IMR-90 (cell line): ENCODE measurements around the gene PTPRN2. TPM values are rescaled to one million over a fixed set of nuclear protein-coding genes. Genes with fewer than 3 reads are reported as not detected.

ENCODE experiments used
- ATAC-seq: fragments of 200-7000 bp; cut with Tn5 transposase; 2 replicates; pipeline ENCODE4 v1.9.1; 2020; ENCODE audit warnings: low read depth, mild to moderate bottlenecking, moderate library complexity
- BruUV-seq: library from RNA; stranded (reverse); fragments of 400-500 nt; replicated peaks from 2 replicates; lab custom pipeline; 2021; lab: Mats Ljungman, UMichigan
- CTCF ChIA-PET: fragments of 300-600 bp; formaldehyde crosslinking; extraction: SDS; loops from one replicate; lab custom pipeline; 2021; ENCODE audit warnings: antibody characterized with exemption; lab: Yijun Ruan, JAX
- POLR2A ChIA-PET: fragments of 300-600 bp; sonication (Branson Sonifier 250); formaldehyde crosslinking; loops from one replicate; lab custom pipeline; 2022; ENCODE audit warnings: antibody characterized with exemption; ENCODE audit not compliant: unreplicated experiment; lab: Charles Lee
- DNase-seq: peaks from one replicate; pipeline ENCODE4 v3.0.0; 2013
- H2AFZ ChIP-seq: replicated peaks from 2 replicates; pipeline ENCODE3; 2013; ENCODE audit warnings: low read length, mild to moderate bottlenecking; ENCODE audit not compliant: poor library complexity
- H2AK5ac ChIP-seq: 2 replicates; pipeline ENCODE4 v1.6.1; 2013; ENCODE audit warnings: low read depth, low read length, inconsistent platforms
- H2AK9ac ChIP-seq: replicated peaks from 2 replicates; pipeline ENCODE3; 2013; ENCODE audit warnings: mild to moderate bottlenecking, low read depth, low read length, moderate library complexity; ENCODE audit not compliant: poor library complexity
- H2BK120ac ChIP-seq: 2 replicates; pipeline ENCODE4 v1.6.1; 2013; ENCODE audit warnings: low read depth, low read length, inconsistent platforms
- H2BK15ac ChIP-seq: 3 replicates; pipeline ENCODE4 v1.6.1; 2013; ENCODE audit warnings: low read depth, low read length, inconsistent platforms
- H2BK20ac ChIP-seq: 2 replicates; pipeline ENCODE4 v1.6.1; 2013; ENCODE audit warnings: low read depth, mild to moderate bottlenecking, inconsistent platforms, low read length, moderate library complexity
- H2BK5ac ChIP-seq: 2 replicates; pipeline ENCODE4 v1.6.1; 2013; ENCODE audit warnings: mild to moderate bottlenecking, low read depth, low read length, inconsistent platforms; ENCODE audit not compliant: poor library complexity, severe bottlenecking
- H3K14ac ChIP-seq: replicated peaks from 2 replicates; pipeline ENCODE4 v1.6.1; 2013; ENCODE audit warnings: low read depth, low read length, inconsistent platforms
- H3K18ac ChIP-seq: 2 replicates; pipeline ENCODE4 v1.6.1; 2013; ENCODE audit warnings: low read depth, low read length, control low read depth
- H3K23ac ChIP-seq: 2 replicates; pipeline ENCODE4 v1.6.1; 2013; ENCODE audit warnings: low read depth, low read length, inconsistent platforms
- H3K27ac ChIP-seq: 2 replicates; pipeline ENCODE4 v1.5.1; 2013; ENCODE audit warnings: mild to moderate bottlenecking, control low read depth, low read length; ENCODE audit not compliant: insufficient read depth
- H3K27me3 ChIP-seq: 2 replicates; pipeline ENCODE4 v1.6.1; 2013; ENCODE audit warnings: low read length; ENCODE audit not compliant: control insufficient read depth, insufficient read depth
- H3K36me3 ChIP-seq: 2 replicates; pipeline ENCODE4 v1.6.1; 2013; ENCODE audit warnings: low read length, mixed read lengths; ENCODE audit not compliant: control insufficient read depth, insufficient read depth
- H3K4ac ChIP-seq: 2 replicates; pipeline ENCODE4 v1.6.1; 2013; ENCODE audit warnings: low read depth, low read length, inconsistent platforms
- H3K4me1 ChIP-seq: 2 replicates; pipeline ENCODE4 v1.6.1; 2013; ENCODE audit warnings: low read length, mixed read lengths; ENCODE audit not compliant: control insufficient read depth, insufficient read depth
- H3K4me2 ChIP-seq: 2 replicates; pipeline ENCODE4 v1.6.1; 2013; ENCODE audit warnings: low read depth, mild to moderate bottlenecking, control low read depth, low read length, moderate library complexity
- H3K4me3 ChIP-seq: 2 replicates; pipeline ENCODE4 v1.5.1; 2013; ENCODE audit warnings: low read depth, mild to moderate bottlenecking, control low read depth, low read length, moderate library complexity; ENCODE audit not compliant: insufficient read depth
- H3K56ac ChIP-seq: 2 replicates; pipeline ENCODE4 v1.6.1; 2013; ENCODE audit warnings: low read length, inconsistent platforms; ENCODE audit not compliant: insufficient read depth; ENCODE audit errors: extremely low read depth
- H3K79me1 ChIP-seq, 2 experiments: 2 replicates each; pipeline ENCODE4 v1.6.1; 2013; ENCODE audit warnings: low read length in 2 of 2, inconsistent platforms in 1 of 2, low read depth in 1 of 2
- H3K9ac ChIP-seq: 2 replicates; pipeline ENCODE4 v1.6.1; 2013; ENCODE audit warnings: low read depth, low read length, control low read depth
- H3K9me1 ChIP-seq: 2 replicates; pipeline ENCODE4 v1.6.1; 2013; ENCODE audit warnings: low read length, inconsistent platforms; ENCODE audit not compliant: insufficient read depth
- H3K9me3 ChIP-seq: 2 replicates; pipeline ENCODE4 v1.6.1; 2013; ENCODE audit warnings: low read length; ENCODE audit not compliant: control insufficient read depth, insufficient read depth
- H4K20me1 ChIP-seq: 2 replicates; pipeline ENCODE4 v1.6.1; 2013; ENCODE audit warnings: low read length, inconsistent platforms; ENCODE audit not compliant: insufficient read depth
- H4K5ac ChIP-seq: 2 replicates; pipeline ENCODE4 v1.6.1; 2013; ENCODE audit warnings: mild to moderate bottlenecking, low read depth, low read length, control low read depth
- H4K8ac ChIP-seq, 2 experiments: 2 replicates each; pipeline ENCODE4 v1.6.1; 2013; ENCODE audit warnings: low read depth in 2 of 2, low read length in 2 of 2, control low read depth in 1 of 2, inconsistent platforms in 1 of 2
- H4K91ac ChIP-seq: 2 replicates; pipeline ENCODE4 v1.6.1; 2013; ENCODE audit warnings: low read depth, low read length, inconsistent platforms; ENCODE audit not compliant: insufficient read depth
- BHLHE40 ChIP-seq: fragments of 150-350 bp; IDR thresholded peaks from 2 replicates; pipeline ENCODE4 v1.6.1; 2016; ENCODE audit warnings: mild to moderate bottlenecking, low read depth, low read length
- CEBPB ChIP-seq: IDR thresholded peaks from 2 replicates; pipeline ENCODE4 v1.6.1; 2012; ENCODE audit warnings: low read depth, low read length, improper control_type of control experiment
- CHD1 ChIP-seq: IDR thresholded peaks from 2 replicates; pipeline ENCODE4 v1.6.1; 2012; ENCODE audit warnings: low read depth, low read length, improper control_type of control experiment
- CTCF ChIP-seq: conservative IDR thresholded peaks from 2 replicates; pipeline ENCODE4 v1.5.1; 2012; ENCODE audit warnings: mild to moderate bottlenecking, low read depth, low read length, improper control_type of control experiment
- FOS ChIP-seq: fragments of 150-350 bp; IDR thresholded peaks from 2 replicates; pipeline ENCODE4 v1.6.1; 2016; ENCODE audit warnings: low read depth, low read length
- MAFK ChIP-seq: IDR thresholded peaks from 2 replicates; pipeline ENCODE4 v1.6.1; 2012; ENCODE audit warnings: low read depth, low read length, improper control_type of control experiment
- MAZ ChIP-seq: IDR thresholded peaks from 2 replicates; pipeline ENCODE4 v1.6.1; 2012; ENCODE audit warnings: low read depth, mild to moderate bottlenecking, low read length, improper control_type of control experiment, moderate library complexity, borderline replicate concordance
- MXI1 ChIP-seq: IDR thresholded peaks from 2 replicates; pipeline ENCODE4 v1.6.1; 2012; ENCODE audit warnings: low read depth, mild to moderate bottlenecking, low read length, moderate library complexity, borderline replicate concordance
- NFE2L2 ChIP-seq: fragments of 150-350 bp; IDR thresholded peaks from 2 replicates; pipeline ENCODE4 v1.6.1; 2016; ENCODE audit warnings: low read depth, mild to moderate bottlenecking, low read length
- POLR2A ChIP-seq: IDR thresholded peaks from 2 replicates; pipeline ENCODE4 v1.6.1; 2012; ENCODE audit warnings: mild to moderate bottlenecking, low read depth, low read length
- RAD21 ChIP-seq: IDR thresholded peaks from 2 replicates; pipeline ENCODE4 v1.6.1; 2012; ENCODE audit warnings: low read length, improper control_type of control experiment
- RCOR1 ChIP-seq: IDR thresholded peaks from 2 replicates; pipeline ENCODE4 v1.6.1; 2012; ENCODE audit warnings: mild to moderate bottlenecking, low read length, improper control_type of control experiment; ENCODE audit not compliant: insufficient replicate concordance
- RFX5 ChIP-seq: IDR thresholded peaks from 2 replicates; pipeline ENCODE4 v1.8.0; 2012; ENCODE audit warnings: low read depth, mild to moderate bottlenecking, low read length, moderate library complexity
- SMC3 ChIP-seq: fragments of 150-350 bp; IDR thresholded peaks from 2 replicates; pipeline ENCODE4 v1.6.1; 2016; ENCODE audit warnings: low read depth, mild to moderate bottlenecking, antibody characterized with exemption, low read length, moderate library complexity
- USF2 ChIP-seq: fragments of 150-350 bp; IDR thresholded peaks from 2 replicates; pipeline ENCODE4 v1.6.1; 2017; ENCODE audit warnings: mild to moderate bottlenecking, antibody characterized with exemption, low read length, low read depth
- WGBS, 2 experiments: methylation state at CpG; one replicate each; pipeline versions ENCODE4 v1.1.5 to v1.1.7; 2013; ENCODE audit warnings: missing lambda C conversion rate in 2 of 2; ENCODE audit not compliant: insufficient read length in 1 of 2; ENCODE audit errors: extremely low coverage in 2 of 2; 5-methylcytosine and 5-hydroxymethylcytosine counted together
- dilution Hi-C: fragments of 300-500 bp; cut with HindIII; formaldehyde crosslinking; loops from one replicate; pipeline ENCODE4 v1.14.3; 2018; ENCODE audit warnings: low sequenced_read_pairs; ENCODE audit not compliant: unreplicated experiment
- in situ Hi-C: fragments of 300-500 bp; cut with MboI; formaldehyde crosslinking; loops from 3 replicates; pipeline ENCODE4 v1.14.3; 2019; ENCODE audit warnings: low sequenced_read_pairs, inconsistent platforms, mixed read lengths
- intact Hi-C: fragments of 100-400 bp; cut with micrococcal nuclease; formaldehyde crosslinking; loops from 2 replicates; pipeline ENCODE4 v1.10.0; 2022
- polyA plus RNA-seq, 3 experiments: library from polyadenylated mRNA; depleted of rRNA; stranded (reverse); fragments of >200 nt; gene quantifications; 2 replicates each; pipeline ENCODE4 v1.2.3, GENCODE V29; 2012; ENCODE audit warnings: low replicate concordance in 1 of 3
- total RNA-seq: library from RNA; depleted of rRNA; stranded (reverse); fragments of >200 nt; gene quantifications from 2 replicates; pipeline ENCODE4 v1.2.3, GENCODE V29; 2012
- TF ChIP-seq, protein P1 (sequence below): fragments of 150-350 bp; IDR thresholded peaks from 2 replicates; pipeline ENCODE4 v1.6.1; 2016; ENCODE audit warnings: low read depth, mild to moderate bottlenecking, low read length, moderate library complexity, borderline replicate concordance

Gene PTPRN2
- total and polyA plus RNA-seq, 2 of the 4 experiments (the other 2 are of a cell fraction), result 0.03 TPM; not detected in 1

- Histone ChIP-seq H2AK5ac (no peak overlapping the region), H3K14ac (no peak overlapping the region), H3K23ac (no peak overlapping the region), H3K4ac (no peak overlapping the region), H3K4me1 (no peaks in the 10 kb centered on the region), H3K36me3 (no peaks in the 10 kb centered on the region), H2BK20ac (no peak overlapping the region), H3K9me3 (peaks cover 13% of the 10 kb centered on the region), H2BK15ac (no peak overlapping the region), H4K91ac (no peak overlapping the region), H2AK9ac (no peak overlapping the region), H3K27me3 (no peaks in the 10 kb centered on the region), H4K5ac (no peak overlapping the region), H3K9me1 (no peaks in the 10 kb centered on the region), H4K8ac (no peak overlapping the region), H3K18ac (no peak overlapping the region), H2AFZ (no peak overlapping the region), H3K56ac (no peak overlapping the region), H2BK5ac (no peak overlapping the region), H2BK120ac (no peak overlapping the region), H3K79me1 (no peaks in the 10 kb centered on the region), H3K4me3 (no peak overlapping the region), H4K20me1 (no peaks in the 10 kb centered on the region), H3K9ac (no peak overlapping the region), H3K4me2 (no peak overlapping the region), H3K27ac (no peak overlapping the region)
- WGBS, 2 experiments, result no CpG with 5 or more reads among the region's 1 CpG
- DNase-seq (no peak), ATAC-seq (no peak)
- intact Hi-C loops (no loop called here), in situ Hi-C loops (no loop called here), dilution Hi-C loops (no loop called here)
- ChIA-PET POLR2A (no interaction called here), CTCF (no interaction called here)
- TF ChIP-seq NFE2L2 (no peak), RCOR1 (no peak), CHD1 (no peak), MXI1 (no peak), POLR2A (no peak), CTCF (no peak), SMC3 (no peak), RAD21 (no peak), MAZ (no peak), BHLHE40 (no peak), FOS (no peak), USF2 (no peak), CEBPB (no peak), MAFK (no peak), RFX5 (no peak)
- TF ChIP-seq, protein P1, sequence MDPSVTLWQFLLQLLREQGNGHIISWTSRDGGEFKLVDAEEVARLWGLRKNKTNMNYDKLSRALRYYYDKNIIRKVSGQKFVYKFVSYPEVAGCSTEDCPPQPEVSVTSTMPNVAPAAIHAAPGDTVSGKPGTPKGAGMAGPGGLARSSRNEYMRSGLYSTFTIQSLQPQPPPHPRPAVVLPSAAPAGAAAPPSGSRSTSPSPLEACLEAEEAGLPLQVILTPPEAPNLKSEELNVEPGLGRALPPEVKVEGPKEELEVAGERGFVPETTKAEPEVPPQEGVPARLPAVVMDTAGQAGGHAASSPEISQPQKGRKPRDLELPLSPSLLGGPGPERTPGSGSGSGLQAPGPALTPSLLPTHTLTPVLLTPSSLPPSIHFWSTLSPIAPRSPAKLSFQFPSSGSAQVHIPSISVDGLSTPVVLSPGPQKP, result no peak
- no TSS peak for BruUV-seq
These were observed 378.2 kb downstream of the PTPRN2 start for GRCh38 chr7:158209435-158209834.
